Lower lobe of right lung (tissue), 2 donors: ENCODE data around the gene ZCCHC14. TPM values are rescaled to one million over a fixed set of nuclear protein-coding genes. Genes with fewer than 3 reads are reported as not detected.
"Not testable (repeated sequence)": the region's sequence is repeated elsewhere in the genome, so short reads cannot be mapped to it uniquely, and the experiment has no call there.

Source experiments
- ATAC-seq, 2 donors: fragments of 200-7000 bp; cut with Tn5 transposase; one replicate each; pipeline ENCODE4 v1.9.1; 2020 to 2022; ENCODE audit warnings: mild to moderate bottlenecking in 2 of 2, moderate library complexity in 2 of 2
- DNase-seq: peaks from one replicate; pipeline ENCODE4 v3.0.0-alpha.2; 2020
- H3K27ac ChIP-seq: fragments of 200-600 bp; one replicate; pipeline ENCODE4 v1.8.0; 2022
- H3K27me3 ChIP-seq: fragments of 200-600 bp; one replicate; pipeline ENCODE4 v1.8.0; 2022; ENCODE audit warnings: low read depth
- H3K36me3 ChIP-seq: fragments of 200-600 bp; one replicate; pipeline ENCODE4 v1.8.0; 2022; ENCODE audit warnings: mild to moderate bottlenecking
- H3K4me1 ChIP-seq: fragments of 200-600 bp; one replicate; pipeline ENCODE4 v1.8.0; 2022
- H3K4me3 ChIP-seq: fragments of 200-600 bp; one replicate; pipeline ENCODE4 v1.8.0; 2022; ENCODE audit warnings: mild to moderate bottlenecking
- H3K9me3 ChIP-seq: fragments of 200-600 bp; one replicate; pipeline ENCODE4 v1.8.0; 2022
- intact Hi-C: fragments of 100-400 bp; cut with DNase I; formaldehyde crosslinking; loops from one replicate; pipeline ENCODE4 v1.11.0; 2022
- total RNA-seq: library from RNA; stranded (reverse); fragmentation: NEBNext Ultra II Directional; extraction: Animal tissue kit (Norgen Biotek cat#: 25700); gene quantifications from one replicate; pipeline ENCODE4 v1.2.1, GENCODE V29; 2021
- TF ChIP-seq, protein P1 (sequence below): fragments of 200-600 bp; IDR thresholded peaks from one replicate; pipeline ENCODE4 v1.8.0; 2022; ENCODE audit warnings: antibody characterized with exemption, mild to moderate bottlenecking
- donor health status: DM: no; HTN: yes; CAD: no; lungs with severe emphysema.

Gene ZCCHC14
- total RNA-seq, 1 donor from 2014 or later = 23.9 TPM

DNA sequence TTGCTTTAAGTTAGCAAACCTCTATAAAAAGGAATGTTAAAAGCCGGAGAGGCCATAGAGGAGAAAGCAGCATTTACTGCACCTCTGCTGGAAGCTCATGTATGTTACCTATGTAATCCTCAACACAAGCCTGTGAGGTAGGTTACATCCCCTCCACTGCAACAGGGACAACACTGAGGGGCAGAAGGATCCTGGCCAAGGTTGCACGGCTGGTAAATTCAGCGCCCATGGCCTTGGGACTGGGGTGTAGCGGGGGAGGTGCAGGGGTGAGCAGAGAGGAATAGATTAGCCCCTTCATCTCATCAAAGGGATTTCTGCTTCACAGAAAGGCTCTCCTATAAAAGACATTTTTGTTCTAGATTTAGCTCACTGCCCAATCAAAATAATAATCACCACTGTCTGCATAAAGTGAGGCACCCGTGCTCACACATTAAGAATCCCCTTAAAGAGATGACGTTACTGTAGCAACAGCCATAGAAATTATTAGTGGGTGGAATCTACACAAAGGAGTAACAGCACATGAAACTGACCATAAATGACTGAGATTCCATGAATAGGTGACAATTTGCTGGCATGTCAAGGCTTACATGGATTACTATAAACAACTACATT, 3.3 kb downstream of the ZCCHC14 start:
- intact Hi-C loops = no loop called here

DNA sequence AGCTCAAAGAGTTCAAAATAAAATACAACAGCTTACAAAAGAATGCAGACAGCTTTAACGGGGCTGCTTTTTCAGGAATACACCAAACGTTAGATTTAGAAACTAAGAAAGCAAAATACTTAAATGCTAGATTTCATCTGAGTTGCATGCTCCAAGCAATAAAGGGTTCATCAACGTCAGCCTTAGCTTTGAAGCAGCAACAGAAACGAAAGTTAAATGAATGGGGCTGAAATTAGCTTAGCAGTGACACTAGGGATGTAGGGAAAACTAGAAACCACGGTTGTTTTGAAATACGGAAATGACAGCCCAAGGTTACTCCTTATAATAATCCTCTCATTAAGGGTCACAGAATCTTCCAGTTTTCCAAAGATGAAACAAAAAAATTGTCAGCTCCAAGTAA, 3.9 kb downstream of the ZCCHC14 start:
- Histone ChIP-seq H3K4me3 (peak overlapping the region; percentile 59), H3K4me1 (peaks cover 77% of the 10 kb centered on the region)
- H3K36me3 ChIP-seq, H3K27ac ChIP-seq, DNase-seq, H3K9me3 ChIP-seq, intact Hi-C loops, H3K27me3 ChIP-seq, ATAC-seq: not testable (repeated sequence)

More for the DNA sequence above, 3.3 kb downstream of the ZCCHC14 start:
- no peak for DNase-seq
- Histone ChIP-seq H3K27me3 (no peaks in the 10 kb centered on the region), H3K4me1 (peaks cover 71% of the 10 kb centered on the region), H3K9me3 (no peaks in the 10 kb centered on the region), H3K27ac (no peak overlapping the region), H3K36me3 (no peaks in the 10 kb centered on the region), H3K4me3 (peak overlapping the region; percentile 59)
- TF ChIP-seq, protein P1, sequence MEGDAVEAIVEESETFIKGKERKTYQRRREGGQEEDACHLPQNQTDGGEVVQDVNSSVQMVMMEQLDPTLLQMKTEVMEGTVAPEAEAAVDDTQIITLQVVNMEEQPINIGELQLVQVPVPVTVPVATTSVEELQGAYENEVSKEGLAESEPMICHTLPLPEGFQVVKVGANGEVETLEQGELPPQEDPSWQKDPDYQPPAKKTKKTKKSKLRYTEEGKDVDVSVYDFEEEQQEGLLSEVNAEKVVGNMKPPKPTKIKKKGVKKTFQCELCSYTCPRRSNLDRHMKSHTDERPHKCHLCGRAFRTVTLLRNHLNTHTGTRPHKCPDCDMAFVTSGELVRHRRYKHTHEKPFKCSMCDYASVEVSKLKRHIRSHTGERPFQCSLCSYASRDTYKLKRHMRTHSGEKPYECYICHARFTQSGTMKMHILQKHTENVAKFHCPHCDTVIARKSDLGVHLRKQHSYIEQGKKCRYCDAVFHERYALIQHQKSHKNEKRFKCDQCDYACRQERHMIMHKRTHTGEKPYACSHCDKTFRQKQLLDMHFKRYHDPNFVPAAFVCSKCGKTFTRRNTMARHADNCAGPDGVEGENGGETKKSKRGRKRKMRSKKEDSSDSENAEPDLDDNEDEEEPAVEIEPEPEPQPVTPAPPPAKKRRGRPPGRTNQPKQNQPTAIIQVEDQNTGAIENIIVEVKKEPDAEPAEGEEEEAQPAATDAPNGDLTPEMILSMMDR = no peak
- no peak for ATAC-seq

DNA sequence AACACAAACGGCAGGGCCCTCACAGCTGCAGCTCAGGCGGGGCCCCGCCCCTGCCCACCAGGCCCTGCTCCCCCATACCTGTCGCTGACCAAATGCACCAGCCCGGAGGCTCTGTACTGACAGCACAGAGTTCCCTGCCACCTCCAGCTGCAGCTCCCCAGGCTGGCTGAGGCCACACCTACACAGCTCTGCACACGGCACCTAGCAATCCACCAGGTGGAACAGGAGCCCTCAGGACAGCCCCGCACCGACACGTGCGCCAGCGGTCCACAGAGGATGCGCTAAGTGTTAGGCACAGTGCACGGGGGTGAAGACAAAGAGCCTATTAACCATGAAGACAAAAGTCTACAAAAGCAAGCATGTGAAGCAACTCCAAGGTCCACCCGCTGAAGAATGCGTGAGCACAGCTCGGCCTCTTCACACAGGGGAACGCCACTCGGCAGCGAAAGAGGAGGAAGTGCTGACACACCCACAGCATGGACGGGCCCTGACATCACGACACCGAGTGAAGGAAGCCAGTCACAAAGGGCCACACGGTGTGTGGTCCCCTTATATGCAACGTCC, 5.4 kb downstream of the ZCCHC14 start:
- ATAC-seq = peak; percentile 80 to 81
- intact Hi-C loops = no loop called here

DNA sequence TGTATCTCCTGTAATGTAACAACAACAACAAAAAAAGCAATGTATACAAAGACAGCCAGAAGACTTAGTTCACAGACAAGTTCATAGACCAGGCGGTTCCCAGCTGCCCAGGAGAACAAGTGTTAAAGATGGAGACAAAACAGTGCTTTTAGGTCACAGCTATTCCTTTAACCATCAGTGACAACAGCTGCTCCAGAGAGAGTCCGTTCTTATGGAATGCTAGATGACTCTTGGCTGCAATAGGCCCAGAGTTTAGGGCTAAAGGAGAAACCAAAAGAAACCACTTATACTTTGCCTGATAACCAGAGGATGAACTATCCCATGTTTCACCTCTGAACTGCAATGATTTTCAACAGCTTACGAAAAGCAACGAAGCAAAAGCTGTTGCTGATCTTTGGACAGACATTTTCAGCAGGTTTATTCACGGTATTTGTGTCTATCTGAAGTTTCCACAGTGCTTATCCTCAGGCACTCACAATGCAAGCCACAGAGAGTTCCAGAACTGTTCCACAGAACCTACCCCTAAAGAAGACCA, 6.0 kb downstream of the ZCCHC14 start:
- intact Hi-C loops = no loop called here
- Histone ChIP-seq H3K27me3 (no peaks in the 10 kb centered on the region), H3K4me1 (peaks cover 75% of the 10 kb centered on the region), H3K36me3 (no peaks in the 10 kb centered on the region), H3K4me3 (no peak overlapping the region), H3K27ac (no peak overlapping the region), H3K9me3 (no peaks in the 10 kb centered on the region)
- no peak for DNase-seq
- TF ChIP-seq, protein P1 = no peak
- no peak for ATAC-seq

More for the DNA sequence above, 5.4 kb downstream of the ZCCHC14 start:
- Histone ChIP-seq H3K27me3 (no peaks in the 10 kb centered on the region), H3K36me3 (no peaks in the 10 kb centered on the region), H3K27ac (peak overlapping the region; percentile 31), H3K4me1 (peaks cover 75% of the 10 kb centered on the region), H3K9me3 (no peaks in the 10 kb centered on the region), H3K4me3 (peak overlapping the region; percentile 19)
- DNase-seq = peak; percentile 77
- TF ChIP-seq, protein P1 = no peak

DNA sequence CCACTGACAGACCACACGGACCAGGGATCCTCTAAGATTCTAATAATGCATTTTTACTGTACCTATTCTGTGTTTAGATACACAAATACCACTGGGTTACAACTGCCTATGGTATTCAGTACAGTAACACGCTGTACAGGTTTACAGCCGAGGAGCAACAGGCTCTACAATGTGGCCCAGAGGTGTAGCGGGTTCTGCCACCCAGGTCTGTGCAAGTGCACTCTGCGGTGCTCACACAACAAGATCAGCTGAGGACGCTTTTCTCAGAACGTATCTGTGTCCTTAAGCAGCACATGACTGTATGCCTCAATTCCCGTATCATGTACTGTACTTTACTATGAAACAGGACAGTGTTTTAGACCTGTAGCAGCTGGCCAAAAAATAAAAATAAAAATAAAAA, 6.5 kb downstream of the ZCCHC14 start:
- Histone ChIP-seq H3K9me3 (no peaks in the 10 kb centered on the region), H3K36me3 (no peaks in the 10 kb centered on the region), H3K27me3 (no peaks in the 10 kb centered on the region), H3K4me1 (peaks cover 71% of the 10 kb centered on the region), H3K27ac (no peak overlapping the region), H3K4me3 (no peak overlapping the region)
- ATAC-seq = no peak
- intact Hi-C loops = no loop called here
- DNase-seq = no peak
- TF ChIP-seq, protein P1 = no peak

DNA sequence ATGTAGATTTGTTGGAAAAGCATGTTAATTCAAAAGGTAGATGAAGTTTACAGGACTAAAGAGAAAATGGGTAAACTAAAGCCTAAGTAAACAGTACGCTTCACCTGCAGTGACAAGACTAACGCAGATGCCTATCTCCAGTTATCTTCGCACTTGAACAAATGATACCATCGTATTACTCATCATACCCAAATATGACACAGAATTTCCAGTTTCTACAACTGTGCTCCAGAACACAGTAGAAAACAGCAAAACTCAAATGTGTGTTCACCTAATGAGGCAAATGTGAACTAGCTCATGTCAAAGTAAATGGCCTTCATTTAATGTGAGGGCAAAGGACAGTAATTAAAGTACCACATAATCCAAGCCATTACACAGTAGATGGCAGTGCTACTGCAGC, 7.0 kb downstream of the ZCCHC14 start:
- H3K9me3 ChIP-seq, H3K27ac ChIP-seq, DNase-seq, H3K36me3 ChIP-seq, intact Hi-C loops, H3K4me3 ChIP-seq, H3K27me3 ChIP-seq, ATAC-seq: not testable (repeated sequence)
- peaks cover 66% of the 10 kb centered on the region for H3K4me1 ChIP-seq
